GM21381 (cell line): ENCODE results near the gene HDGFL1.

Experiments used
- ATAC-seq: cut with Tn5 transposase; IDR thresholded peaks from one replicate; pipeline ENCODE4 v1.9.1; 2021; ENCODE audit warnings: mild to moderate bottlenecking, moderate library complexity; ENCODE audit not compliant: unreplicated experiment

The HDGFL1 gene

GRCh38 chr6:22589118-22589517 lies 19.8 kb downstream of the HDGFL1 start:
- ATAC-seq, result no peak

- ATAC-seq, result no peak
These were observed 21.1 kb downstream of the HDGFL1 start for GRCh38 chr6:22590423-22590822.

GRCh38 chr6:22593895-22594294 lies 24.5 kb downstream of the HDGFL1 start:
- no peak for ATAC-seq

- ATAC-seq, result no peak
These were observed 26.6 kb downstream of the HDGFL1 start for GRCh38 chr6:22596011-22596410.

GRCh38 chr6:22598339-22598738 lies 29.0 kb downstream of the HDGFL1 start:
- no peak for ATAC-seq

- no peak for ATAC-seq
These were observed 30.7 kb downstream of the HDGFL1 start for GRCh38 chr6:22600059-22600458.

GRCh38 chr6:22601984-22602383 lies 32.6 kb downstream of the HDGFL1 start:
- ATAC-seq, result no peak

- ATAC-seq, result no peak
These were observed 36.4 kb downstream of the HDGFL1 start for GRCh38 chr6:22605736-22606135.

- ATAC-seq, result no peak
These were observed 40.8 kb downstream of the HDGFL1 start for GRCh38 chr6:22610127-22610526.

- no peak for ATAC-seq
These were observed 42.9 kb downstream of the HDGFL1 start for GRCh38 chr6:22612236-22612635.

GRCh38 chr6:22613051-22613450 lies 43.7 kb downstream of the HDGFL1 start:
- no peak for ATAC-seq

GRCh38 chr6:22613695-22614094 lies 44.3 kb downstream of the HDGFL1 start:
- ATAC-seq, result no peak

- no peak for ATAC-seq
These were observed 45.2 kb downstream of the HDGFL1 start for GRCh38 chr6:22614547-22614946.

- no peak for ATAC-seq
These were observed 51.7 kb downstream of the HDGFL1 start for GRCh38 chr6:22621028-22621427.
